Bronchial epithelial cell (primary cell): ENCODE measurements around the gene KITLG. TPM values are rescaled to one million over a fixed set of nuclear protein-coding genes. Genes with fewer than 3 reads are reported as not detected.
"Not testable (repeated sequence)": the region's sequence is repeated elsewhere in the genome, so short reads cannot be mapped to it uniquely, and the experiment has no call there.

Experiments used
- DNase-seq: peaks from one replicate; pipeline ENCODE4 v3.0.0-alpha.2; 2010; ENCODE audit warnings: low read depth
- FAIRE-seq: peaks from 2 replicates; lab custom pipeline; 2011; peaks lifted over from hg19 to GRCh38; lab: Jason Lieb, UNC
- H3K27me3 ChIP-seq: 2 replicates; pipeline ENCODE4 v1.5.1; 2011; ENCODE audit warnings: low read length; ENCODE audit not compliant: control insufficient read depth, insufficient read depth
- H3K36me3 ChIP-seq: 2 replicates; pipeline ENCODE4 v1.5.1; 2011; ENCODE audit warnings: low read length; ENCODE audit not compliant: control insufficient read depth, insufficient read depth
- H3K4me3 ChIP-seq: 2 replicates; pipeline ENCODE4 v1.5.1; 2011; ENCODE audit warnings: mild to moderate bottlenecking, low read depth, low read length, control low read depth
- total RNA-seq: library from RNA; depleted of rRNA; stranded (reverse); fragments of >200 nt; gene quantifications from 2 replicates; pipeline ENCODE4 v1.2.1, GENCODE V29; 2014
- TF ChIP-seq, protein P1 (sequence below): IDR thresholded peaks from 2 replicates; pipeline ENCODE4 v1.5.1; 2011; ENCODE audit warnings: mild to moderate bottlenecking, moderate library complexity, low read length, control low read depth, inconsistent platforms; ENCODE audit not compliant: insufficient read depth, severe bottlenecking

The KITLG gene, protein sequence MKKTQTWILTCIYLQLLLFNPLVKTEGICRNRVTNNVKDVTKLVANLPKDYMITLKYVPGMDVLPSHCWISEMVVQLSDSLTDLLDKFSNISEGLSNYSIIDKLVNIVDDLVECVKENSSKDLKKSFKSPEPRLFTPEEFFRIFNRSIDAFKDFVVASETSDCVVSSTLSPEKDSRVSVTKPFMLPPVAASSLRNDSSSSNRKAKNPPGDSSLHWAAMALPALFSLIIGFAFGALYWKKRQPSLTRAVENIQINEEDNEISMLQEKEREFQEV
- total RNA-seq: 18.2 and 22.4 TPM in 2 replicates

DNA sequence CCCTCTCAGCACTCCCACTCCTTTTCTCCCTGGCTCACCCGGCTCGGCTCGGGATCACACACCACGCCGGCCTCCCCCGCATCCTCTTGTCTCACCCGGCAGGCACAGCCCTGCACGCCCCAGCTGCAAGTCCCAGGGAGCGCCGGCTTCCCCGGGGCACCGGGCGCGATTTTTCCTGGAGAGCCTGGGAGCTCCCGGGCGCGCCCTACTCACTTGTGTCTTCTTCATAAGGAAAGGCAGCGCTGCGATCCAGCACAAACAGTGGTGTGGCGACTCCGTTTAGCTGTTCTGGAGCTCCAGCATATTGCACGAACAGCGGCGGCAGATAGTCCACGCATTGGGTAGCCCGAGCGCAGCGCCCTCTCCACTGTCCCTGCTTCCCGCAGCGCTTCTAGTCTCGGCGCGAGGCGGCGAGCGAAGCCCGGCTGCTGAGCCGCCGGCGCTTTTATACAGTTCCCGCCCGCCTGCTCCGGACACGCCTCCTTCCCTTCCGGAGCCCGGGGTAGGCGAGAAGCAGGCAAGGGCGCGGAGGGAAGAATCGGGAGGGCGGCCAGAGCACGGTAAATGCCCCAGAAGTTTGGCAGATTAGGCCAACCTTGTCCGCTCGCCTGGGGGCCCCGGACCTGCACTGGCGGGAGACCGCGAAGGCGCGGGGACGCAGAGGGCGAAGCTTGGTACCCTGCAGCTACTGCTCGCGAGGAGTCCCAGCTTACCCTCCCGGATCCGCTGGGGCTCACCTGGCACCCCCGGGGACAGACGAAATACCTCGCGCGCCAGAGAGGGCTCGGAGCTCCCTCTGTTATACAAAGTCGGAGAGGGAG is at the start of gene KITLG:
Gene KITLG (minus strand): TSS at position 421 of the 821 bp plus-strand sequence. CDS start 193 bp downstream, at position 228.
- H3K4me3 ChIP-seq: peak within 1 kb of the TSS; percentile 48
- no peak for FAIRE-seq
- H3K27me3 ChIP-seq: no peaks in the 10 kb centered on the region
- H3K36me3 ChIP-seq: no peaks in the 10 kb centered on the region
- TF ChIP-seq, protein P1, sequence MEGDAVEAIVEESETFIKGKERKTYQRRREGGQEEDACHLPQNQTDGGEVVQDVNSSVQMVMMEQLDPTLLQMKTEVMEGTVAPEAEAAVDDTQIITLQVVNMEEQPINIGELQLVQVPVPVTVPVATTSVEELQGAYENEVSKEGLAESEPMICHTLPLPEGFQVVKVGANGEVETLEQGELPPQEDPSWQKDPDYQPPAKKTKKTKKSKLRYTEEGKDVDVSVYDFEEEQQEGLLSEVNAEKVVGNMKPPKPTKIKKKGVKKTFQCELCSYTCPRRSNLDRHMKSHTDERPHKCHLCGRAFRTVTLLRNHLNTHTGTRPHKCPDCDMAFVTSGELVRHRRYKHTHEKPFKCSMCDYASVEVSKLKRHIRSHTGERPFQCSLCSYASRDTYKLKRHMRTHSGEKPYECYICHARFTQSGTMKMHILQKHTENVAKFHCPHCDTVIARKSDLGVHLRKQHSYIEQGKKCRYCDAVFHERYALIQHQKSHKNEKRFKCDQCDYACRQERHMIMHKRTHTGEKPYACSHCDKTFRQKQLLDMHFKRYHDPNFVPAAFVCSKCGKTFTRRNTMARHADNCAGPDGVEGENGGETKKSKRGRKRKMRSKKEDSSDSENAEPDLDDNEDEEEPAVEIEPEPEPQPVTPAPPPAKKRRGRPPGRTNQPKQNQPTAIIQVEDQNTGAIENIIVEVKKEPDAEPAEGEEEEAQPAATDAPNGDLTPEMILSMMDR: peak; percentile 55
- peak; percentile 71 for DNase-seq

- FAIRE-seq: no peak
- TF ChIP-seq, protein P1: no peak
Measured at GRCh38 chr12:88628856-88629509, 48.7 kb upstream of the KITLG start.

DNA sequence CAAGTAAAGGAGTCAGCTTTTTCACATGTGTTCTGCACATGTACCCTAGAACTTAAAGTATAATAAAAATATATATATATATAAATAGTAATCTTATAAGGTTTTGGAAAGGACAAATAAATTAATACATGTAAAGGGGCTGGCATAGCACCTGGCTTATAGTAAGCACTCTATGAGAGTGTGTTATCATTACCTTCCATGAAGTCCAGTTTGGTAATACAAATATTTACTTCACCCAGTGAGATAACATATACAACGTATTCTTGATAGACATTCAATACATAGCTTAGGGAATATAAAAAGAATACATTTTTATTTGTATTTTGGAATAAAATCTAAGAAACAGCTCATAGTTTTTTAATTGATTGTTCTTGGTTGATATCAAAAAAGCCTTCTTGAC is 47.8 kb upstream of the KITLG start:
- not testable (repeated sequence) for H3K4me3 ChIP-seq, FAIRE-seq, H3K36me3 ChIP-seq, H3K27me3 ChIP-seq, DNase-seq

More at GRCh38 chr12:88628856-88629509, 48.7 kb upstream of the KITLG start:
- Histone ChIP-seq H3K4me3 (no peak overlapping the region), H3K27me3 (no peaks in the 10 kb centered on the region), H3K36me3 (no peaks in the 10 kb centered on the region)
- no peak for DNase-seq

DNA sequence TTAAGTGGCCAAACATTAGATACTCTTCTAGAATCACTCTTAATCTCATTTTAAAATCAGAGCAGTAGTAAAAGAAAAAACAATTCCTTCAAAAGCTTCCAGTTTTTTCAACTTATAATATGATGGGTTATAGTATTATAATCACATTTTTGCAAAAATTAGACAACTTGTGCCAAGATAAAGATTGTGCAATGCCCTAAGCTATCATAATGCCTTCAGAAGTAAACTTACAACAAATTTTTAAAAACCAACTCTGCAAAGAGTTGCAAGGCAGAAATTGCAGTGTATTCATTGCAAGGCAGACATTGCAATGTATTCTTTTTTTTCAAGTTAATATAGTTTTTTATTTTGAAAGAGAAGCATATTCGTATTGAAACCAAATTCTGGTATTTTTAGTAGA is 47.2 kb upstream of the KITLG start:
- no peak overlapping the region for H3K4me3 ChIP-seq
- FAIRE-seq: no peak

DNA sequence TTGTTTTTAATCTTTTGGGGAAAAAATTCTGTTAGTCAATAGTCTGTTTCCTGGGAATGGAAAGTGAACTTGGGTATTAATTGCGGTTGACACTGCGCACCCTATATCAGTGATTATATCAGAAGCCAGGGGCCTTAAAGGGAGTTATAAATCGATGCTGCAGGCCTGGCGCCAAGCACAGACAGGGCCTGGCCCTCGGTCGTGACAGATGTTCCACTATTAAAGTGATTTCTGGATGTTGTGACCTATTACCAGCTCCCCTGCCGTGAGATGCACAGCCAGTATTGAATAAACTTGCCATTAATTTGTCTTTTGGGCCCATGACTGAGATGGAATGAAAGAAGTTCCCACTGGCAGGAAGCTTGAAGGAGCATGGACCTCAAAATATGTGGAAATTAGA is 45.1 kb upstream of the KITLG start:
- H3K36me3 ChIP-seq: no peaks in the 10 kb centered on the region
- FAIRE-seq (no peak), DNase-seq (no peak)
- H3K4me3 ChIP-seq: no peak overlapping the region
- TF ChIP-seq, protein P1: no peak
- H3K27me3 ChIP-seq: no peaks in the 10 kb centered on the region

More for the DNA sequence above, 47.2 kb upstream of the KITLG start:
- no peaks in the 10 kb centered on the region for H3K36me3 ChIP-seq
- TF ChIP-seq, protein P1: no peak
- no peak for DNase-seq
- H3K27me3 ChIP-seq: no peaks in the 10 kb centered on the region

DNA sequence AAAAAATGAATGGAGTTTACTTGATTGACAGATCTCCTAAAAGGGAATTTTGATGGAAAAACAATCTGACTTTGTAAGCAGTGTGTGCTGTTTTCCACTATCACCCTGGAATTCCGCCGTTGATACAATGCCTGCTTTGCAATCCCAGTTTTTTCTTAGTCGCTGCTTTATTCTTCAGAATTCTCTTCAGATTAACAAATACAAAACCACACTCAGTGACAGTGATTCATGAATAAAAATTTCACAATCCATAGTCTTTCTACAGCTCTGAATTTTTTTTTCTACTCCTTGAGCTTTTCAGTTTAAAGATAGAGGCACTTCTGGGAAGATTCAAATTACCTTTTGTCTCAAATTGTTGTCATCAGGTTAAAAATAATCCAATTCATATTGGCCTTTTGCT is 44.6 kb upstream of the KITLG start:
- FAIRE-seq: no peak
- peak; percentile 70 for DNase-seq
- TF ChIP-seq, protein P1: no peak

More for the DNA sequence above, 44.6 kb upstream of the KITLG start:
- Histone ChIP-seq H3K36me3 (no peaks in the 10 kb centered on the region), H3K27me3 (no peaks in the 10 kb centered on the region), H3K4me3 (no peak overlapping the region)
